Activated naive CD4-positive, alpha-beta T cell treated with anti-CD3 and anti-CD28 coated beads, Interleukin-2, amount 50 U/mL, for 24 hours (primary cell): Measurements from ENCODE around the gene EEIG2.
"Not testable (repeated sequence)": the region's sequence is repeated elsewhere in the genome, so short reads cannot be mapped to it uniquely, and the experiment has no call there.

Experiments used
- H3K27ac Mint-ChIP-seq: one replicate; pipeline ENCODE4 v1.8.0; 2021; ENCODE audit warnings: mild to moderate bottlenecking, mixed read lengths
- H3K27me3 Mint-ChIP-seq: one replicate; pipeline ENCODE4 v1.8.0; 2021; ENCODE audit warnings: mixed read lengths
- H3K36me3 Mint-ChIP-seq: one replicate; pipeline ENCODE4 v1.8.0; 2021; ENCODE audit warnings: mixed read lengths
- H3K4me1 Mint-ChIP-seq: one replicate; pipeline ENCODE4 v1.8.0; 2021; ENCODE audit warnings: mixed read lengths
- H3K4me3 Mint-ChIP-seq: one replicate; pipeline ENCODE4 v1.8.0; 2021; ENCODE audit warnings: mild to moderate bottlenecking, mixed read lengths
- H3K9me3 Mint-ChIP-seq: one replicate; pipeline ENCODE4 v1.8.0; 2021; ENCODE audit warnings: mixed read lengths

EEIG2 gene

DNA sequence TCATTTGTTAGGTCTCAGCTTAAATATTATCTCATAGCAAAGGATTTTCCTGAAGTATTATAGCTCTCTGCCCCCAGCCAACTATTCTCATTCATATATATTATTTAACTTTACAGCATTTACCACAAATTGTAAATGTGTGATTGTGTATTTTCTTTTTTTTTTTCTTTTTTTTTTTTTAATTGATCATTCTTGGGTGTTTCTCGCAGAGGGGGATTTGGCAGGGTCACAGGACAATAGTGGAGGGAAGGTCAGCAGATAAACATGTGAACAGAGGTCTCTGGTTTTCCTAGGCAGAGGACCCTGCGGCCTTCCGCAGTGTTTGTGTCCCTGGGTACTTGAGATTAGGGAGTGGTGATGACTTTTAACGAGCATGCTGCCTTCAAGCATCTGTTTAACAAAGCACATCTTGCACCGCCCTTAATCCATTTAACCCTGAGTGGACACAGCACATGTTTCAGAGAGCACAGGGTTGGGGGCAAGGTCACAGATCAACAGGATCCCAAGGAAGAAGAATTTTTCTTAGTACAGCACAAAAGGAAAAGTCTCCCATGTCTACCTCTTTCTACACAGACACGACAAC is 24.5 kb upstream of the EEIG2 start:
- not testable (repeated sequence) for H3K36me3 Mint-ChIP-seq, H3K27me3 Mint-ChIP-seq, H3K27ac Mint-ChIP-seq, H3K4me1 Mint-ChIP-seq, H3K4me3 Mint-ChIP-seq, H3K9me3 Mint-ChIP-seq

DNA sequence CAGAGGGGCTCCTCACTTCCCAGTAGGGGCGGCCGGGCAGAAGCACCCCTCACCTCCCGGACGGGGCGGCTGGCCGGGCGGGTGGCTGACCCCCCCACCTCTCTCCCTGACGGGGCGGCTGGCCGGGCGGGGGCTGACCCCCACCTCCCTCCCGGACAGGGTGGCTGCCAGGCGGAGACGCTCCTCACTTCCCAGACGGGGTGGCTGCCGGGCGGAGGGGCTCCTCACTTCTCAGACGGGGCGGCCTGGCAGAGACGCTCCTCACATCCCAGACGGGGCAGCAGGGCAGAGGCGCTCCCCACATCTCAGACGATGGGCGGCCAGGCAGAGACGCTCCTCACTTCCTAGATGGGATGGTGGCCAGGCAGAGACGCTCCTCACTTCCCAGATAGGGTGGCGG is 23.9 kb upstream of the EEIG2 start:
- H3K4me1 Mint-ChIP-seq, H3K27me3 Mint-ChIP-seq, H3K27ac Mint-ChIP-seq, H3K36me3 Mint-ChIP-seq, H3K4me3 Mint-ChIP-seq, H3K9me3 Mint-ChIP-seq: not testable (repeated sequence)

DNA sequence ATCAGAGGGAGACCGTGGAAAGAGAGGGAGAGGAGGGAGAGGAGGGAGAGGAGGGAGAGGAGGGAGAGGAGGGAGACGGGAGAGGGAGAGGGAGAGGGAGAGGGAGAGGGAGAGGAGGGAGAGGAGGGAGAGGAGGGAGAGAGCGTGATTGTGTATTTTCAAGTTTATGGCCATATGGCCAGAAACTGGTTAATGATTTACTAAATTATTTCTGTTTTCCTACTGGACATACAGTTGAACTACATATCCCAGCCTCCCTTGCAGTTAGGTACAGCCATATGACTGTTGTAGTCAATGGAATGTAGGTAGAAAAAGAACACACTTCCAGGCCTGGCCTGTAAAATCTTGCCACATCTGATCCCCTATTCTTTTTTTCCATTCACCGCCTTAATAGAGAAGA is 23.1 kb upstream of the EEIG2 start:
- H3K9me3 Mint-ChIP-seq, H3K27me3 Mint-ChIP-seq, H3K27ac Mint-ChIP-seq, H3K4me1 Mint-ChIP-seq, H3K4me3 Mint-ChIP-seq, H3K36me3 Mint-ChIP-seq: not testable (repeated sequence)

DNA sequence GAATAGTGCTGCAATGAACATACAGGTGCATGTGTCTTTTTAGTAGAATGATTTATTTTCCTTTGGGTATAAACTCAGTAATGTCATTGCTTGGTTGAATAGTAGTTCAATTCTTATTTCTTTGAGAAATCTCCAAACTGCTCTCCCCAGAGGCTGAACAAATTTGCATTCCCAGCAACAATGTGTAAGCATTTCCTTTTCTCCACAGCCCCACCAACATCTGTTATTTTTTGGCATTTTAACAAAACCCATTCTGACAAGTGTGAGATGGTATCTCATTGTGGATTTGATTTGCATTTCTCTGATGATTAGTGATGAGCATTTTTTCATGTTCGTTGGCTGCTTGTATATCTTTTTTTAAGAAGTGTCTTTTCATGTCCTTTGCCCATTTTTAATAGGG is 21.9 kb upstream of the EEIG2 start:
- H3K27me3 Mint-ChIP-seq = no peaks in the 10 kb centered on the region
- H3K36me3 Mint-ChIP-seq = peaks cover under 1% of the 10 kb centered on the region
- no peak overlapping the region for H3K4me3 Mint-ChIP-seq
- H3K4me1 Mint-ChIP-seq = no peaks in the 10 kb centered on the region
- H3K27ac Mint-ChIP-seq = no peak overlapping the region
- no peaks in the 10 kb centered on the region for H3K9me3 Mint-ChIP-seq

DNA sequence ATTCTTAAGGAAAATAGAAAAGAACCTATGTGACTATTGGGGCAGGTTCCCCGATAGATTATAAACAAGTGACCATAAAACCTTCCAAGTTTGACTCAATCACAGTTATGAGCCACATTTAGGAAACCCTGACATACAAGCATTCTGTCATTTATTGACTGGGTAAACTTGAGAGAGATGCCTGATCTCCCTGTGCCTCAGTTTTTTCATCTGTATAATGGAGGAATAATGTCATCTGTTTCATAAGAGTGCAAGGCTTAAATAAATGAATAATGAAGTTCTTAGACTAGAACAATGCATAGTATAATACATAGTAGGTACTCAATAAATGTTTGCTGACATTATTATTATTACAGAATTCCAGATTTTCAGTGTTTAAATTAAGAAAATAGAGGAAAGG is 18.9 kb upstream of the EEIG2 start:
- no peak overlapping the region for H3K4me3 Mint-ChIP-seq
- H3K9me3 Mint-ChIP-seq = no peaks in the 10 kb centered on the region
- H3K27ac Mint-ChIP-seq = no peak overlapping the region
- H3K4me1 Mint-ChIP-seq = no peaks in the 10 kb centered on the region
- H3K36me3 Mint-ChIP-seq = peaks cover 2% of the 10 kb centered on the region
- H3K27me3 Mint-ChIP-seq = peaks cover 3% of the 10 kb centered on the region

DNA sequence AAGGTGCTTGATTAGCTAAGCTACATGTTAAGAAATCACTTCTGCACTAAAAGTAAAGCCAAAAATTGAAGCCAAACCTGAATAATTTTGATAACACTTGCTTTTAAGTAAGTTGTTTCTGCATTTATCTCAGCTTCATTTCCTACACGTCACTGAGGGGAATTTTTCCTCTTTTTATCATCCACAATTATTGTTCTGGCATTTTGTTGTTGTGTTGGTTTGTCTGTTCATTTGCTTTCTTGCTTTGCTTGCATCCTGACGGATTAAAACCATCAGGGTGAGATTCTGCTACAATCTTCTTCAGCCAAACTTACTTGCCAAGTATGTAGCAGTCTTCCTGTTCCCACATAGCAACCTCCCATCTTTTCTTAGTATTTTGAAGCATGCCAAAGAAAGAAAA is 18.0 kb upstream of the EEIG2 start:
- Mint-ChIP-seq H3K4me1 (no peaks in the 10 kb centered on the region), H3K27me3 (peaks cover 3% of the 10 kb centered on the region), H3K4me3 (no peak overlapping the region), H3K36me3 (peaks cover 2% of the 10 kb centered on the region), H3K9me3 (no peaks in the 10 kb centered on the region), H3K27ac (no peak overlapping the region)

DNA sequence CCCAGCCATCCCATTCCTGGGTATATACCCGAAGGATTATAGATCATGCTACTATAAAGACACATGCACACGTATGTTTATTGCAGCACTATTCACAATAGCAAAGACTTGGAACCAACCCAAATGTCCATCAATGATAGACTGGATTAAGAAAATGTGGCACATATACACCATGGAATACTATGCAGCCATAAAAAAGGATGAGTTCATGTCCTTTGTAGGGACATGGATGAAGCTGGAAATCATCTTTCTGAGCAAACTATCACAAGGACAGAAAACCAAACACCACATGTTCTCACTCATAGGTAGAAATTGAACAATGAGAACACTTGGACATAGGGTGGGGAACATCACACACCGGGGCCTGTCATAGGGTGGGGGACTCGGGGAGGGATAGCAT is 12.4 kb upstream of the EEIG2 start:
- not testable (repeated sequence) for H3K9me3 Mint-ChIP-seq, H3K27me3 Mint-ChIP-seq

DNA sequence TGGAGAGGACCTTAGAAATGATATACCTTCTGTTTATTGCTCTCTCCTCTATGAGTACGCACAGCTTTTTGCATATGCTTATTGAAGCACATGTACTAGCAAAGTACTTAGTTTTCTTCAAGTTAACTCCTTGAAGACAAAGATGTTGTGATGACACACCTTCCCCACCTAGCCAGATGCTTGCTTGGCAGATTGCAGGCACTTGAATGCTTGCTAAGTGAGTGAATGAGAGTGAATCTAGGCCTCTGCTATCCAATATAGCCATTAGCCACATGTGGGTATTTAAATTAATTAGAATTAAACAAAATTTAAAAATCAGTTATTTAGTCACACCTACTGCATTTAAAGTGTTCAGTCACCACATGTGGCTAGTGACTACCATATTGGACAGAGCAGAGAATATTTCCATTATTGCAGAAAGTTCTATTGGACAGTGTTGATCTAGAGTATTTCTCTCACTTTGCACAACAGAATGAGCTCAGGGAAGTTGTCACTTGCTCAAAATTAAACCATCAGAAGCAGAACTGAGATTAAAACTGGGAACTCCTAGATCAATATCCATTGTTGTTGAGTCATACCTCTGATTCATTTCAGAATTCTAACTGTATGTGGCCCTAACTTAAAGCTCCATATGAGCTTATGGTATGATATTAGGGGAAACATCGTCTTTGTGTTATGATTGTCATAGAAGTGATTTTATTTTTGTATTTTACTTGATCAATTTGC is 8.6 kb upstream of the EEIG2 start:
- H3K9me3 Mint-ChIP-seq = no peaks in the 10 kb centered on the region
- no peaks in the 10 kb centered on the region for H3K4me1 Mint-ChIP-seq
- no peak overlapping the region for H3K4me3 Mint-ChIP-seq
- no peak overlapping the region for H3K27ac Mint-ChIP-seq
- H3K36me3 Mint-ChIP-seq = no peaks in the 10 kb centered on the region
- no peaks in the 10 kb centered on the region for H3K27me3 Mint-ChIP-seq

More for the DNA sequence above, 12.4 kb upstream of the EEIG2 start:
- H3K4me1 Mint-ChIP-seq, H3K36me3 Mint-ChIP-seq, H3K4me3 Mint-ChIP-seq, H3K27ac Mint-ChIP-seq: not testable (repeated sequence)

DNA sequence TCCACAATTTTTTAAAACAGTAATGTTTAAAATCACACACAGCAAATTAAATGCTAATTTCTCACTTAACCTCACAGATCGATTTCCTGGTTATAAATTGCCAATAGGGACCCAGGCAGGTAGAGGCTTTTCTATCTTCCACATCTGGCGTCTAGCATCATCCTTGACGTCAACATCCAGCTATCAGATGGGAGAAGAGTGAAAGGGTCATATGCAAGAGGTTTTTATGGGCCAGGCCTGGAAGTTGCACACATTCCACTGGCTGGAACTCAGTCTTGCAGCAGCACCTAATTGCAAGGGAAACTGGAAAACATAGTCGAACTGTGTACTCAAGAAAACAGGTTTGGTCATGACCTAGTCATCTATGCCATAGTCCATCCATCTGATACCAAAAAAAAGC is 6.0 kb upstream of the EEIG2 start:
- H3K4me1 Mint-ChIP-seq = peaks cover 2% of the 10 kb centered on the region

DNA sequence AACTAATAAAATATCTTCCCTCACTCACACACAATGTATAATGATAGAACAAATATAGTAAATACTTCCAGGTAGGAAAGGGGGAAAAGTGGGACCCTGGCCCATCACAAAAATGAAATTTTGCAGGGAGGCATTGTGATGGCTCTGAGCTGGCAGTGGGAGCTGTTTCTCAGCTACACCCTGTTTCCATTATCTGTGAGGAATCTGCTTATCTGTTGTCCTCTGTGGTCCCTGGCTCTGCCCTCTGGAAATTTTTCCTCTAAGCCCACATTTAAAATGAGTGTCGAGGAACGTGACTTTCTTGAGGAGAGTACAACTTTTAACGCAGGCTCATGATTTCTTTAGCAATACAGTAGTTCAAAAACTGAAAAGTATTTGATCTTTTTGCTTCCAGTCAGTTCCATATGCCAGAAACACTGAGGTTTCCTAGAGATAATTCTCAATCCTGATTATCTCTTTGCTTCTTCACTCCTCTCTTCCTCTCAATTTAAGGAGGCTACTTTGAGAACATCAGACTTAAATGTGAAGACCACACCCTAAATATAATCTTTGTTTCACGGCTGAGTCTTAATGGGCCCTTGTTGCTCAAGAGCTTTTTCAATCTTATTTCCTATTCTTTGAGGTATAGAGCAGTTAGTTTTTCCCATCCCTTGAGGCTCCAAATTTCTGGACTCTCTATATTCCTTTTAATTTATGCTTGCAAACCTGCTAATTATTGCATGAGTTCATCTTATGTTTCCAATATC is 5.0 kb upstream of the EEIG2 start:
- Mint-ChIP-seq H3K9me3 (no peaks in the 10 kb centered on the region), H3K4me1 (peaks cover 10% of the 10 kb centered on the region), H3K27ac (no peak overlapping the region), H3K27me3 (no peaks in the 10 kb centered on the region), H3K4me3 (no peak overlapping the region), H3K36me3 (no peaks in the 10 kb centered on the region)

More for the DNA sequence above, 6.0 kb upstream of the EEIG2 start:
- Mint-ChIP-seq H3K27ac (no peak overlapping the region), H3K9me3 (no peaks in the 10 kb centered on the region), H3K36me3 (no peaks in the 10 kb centered on the region), H3K4me3 (no peak overlapping the region), H3K27me3 (no peaks in the 10 kb centered on the region)

DNA sequence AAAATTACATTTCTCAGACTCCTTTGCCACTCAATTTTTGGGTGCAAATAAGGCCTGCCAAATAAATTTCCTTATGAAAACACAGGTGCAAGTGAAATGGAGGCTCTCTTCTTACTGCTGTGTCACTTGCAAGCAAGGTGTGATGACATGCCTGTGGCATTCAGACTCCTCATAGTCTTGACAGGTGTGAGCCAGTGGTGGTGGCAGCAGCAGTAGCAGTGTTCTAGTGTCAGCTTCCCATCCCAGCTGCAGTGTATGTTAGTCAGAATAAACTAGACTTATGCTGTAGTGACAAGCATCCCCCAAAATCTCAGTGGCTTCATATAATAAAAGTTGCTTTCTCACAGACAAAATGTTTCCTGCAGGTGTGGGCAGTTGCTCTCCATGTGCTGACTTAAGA is 3.8 kb upstream of the EEIG2 start:
- Mint-ChIP-seq H3K4me1 (peaks cover 16% of the 10 kb centered on the region), H3K27me3 (no peaks in the 10 kb centered on the region), H3K36me3 (no peaks in the 10 kb centered on the region), H3K9me3 (no peaks in the 10 kb centered on the region), H3K27ac (no peak overlapping the region), H3K4me3 (no peak overlapping the region)

DNA sequence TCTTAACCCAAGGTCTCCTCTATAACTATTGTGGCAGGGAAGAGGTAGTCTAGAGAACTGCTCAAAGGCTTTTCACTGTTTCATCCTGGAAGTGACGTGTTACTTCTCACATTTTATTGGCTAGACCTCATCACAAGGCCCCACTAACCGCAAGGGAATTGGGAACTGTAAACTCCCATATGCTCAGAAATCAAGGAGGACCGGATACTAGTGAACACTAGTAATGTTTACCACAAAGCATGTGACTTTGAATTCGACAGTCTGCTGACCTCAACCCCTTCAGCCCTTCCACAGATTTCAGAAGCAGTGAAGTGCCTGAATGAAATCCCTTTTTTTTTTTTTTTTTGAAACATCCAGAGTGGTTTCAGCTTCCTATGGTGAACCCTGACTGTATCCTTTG is 3.4 kb upstream of the EEIG2 start:
- no peaks in the 10 kb centered on the region for H3K9me3 Mint-ChIP-seq
- H3K27ac Mint-ChIP-seq = no peak overlapping the region
- H3K27me3 Mint-ChIP-seq = no peaks in the 10 kb centered on the region
- peaks cover 18% of the 10 kb centered on the region for H3K4me1 Mint-ChIP-seq
- no peak overlapping the region for H3K4me3 Mint-ChIP-seq
- H3K36me3 Mint-ChIP-seq = no peaks in the 10 kb centered on the region

DNA sequence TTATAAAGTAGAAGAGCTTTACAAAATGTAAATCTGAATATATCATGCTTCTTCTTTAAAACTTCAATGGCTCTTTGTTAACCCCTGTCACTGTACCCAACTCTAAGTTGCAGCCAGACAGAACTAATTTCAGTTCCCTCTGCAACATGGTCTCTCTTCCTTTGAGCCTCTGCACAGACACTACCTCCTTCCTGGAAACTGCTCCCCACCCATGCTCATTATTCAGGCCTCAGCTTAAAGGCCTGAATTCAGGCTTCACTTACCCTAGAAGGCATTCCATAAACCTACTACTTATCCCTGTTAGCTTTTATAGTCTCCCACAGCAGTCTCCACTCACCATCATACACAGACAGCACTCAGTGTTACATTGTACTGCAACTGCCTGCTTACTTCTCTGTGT is 2.6 kb upstream of the EEIG2 start:
- Mint-ChIP-seq H3K4me3 (no peak overlapping the region), H3K36me3 (no peaks in the 10 kb centered on the region), H3K27ac (no peak overlapping the region), H3K4me1 (peaks cover 25% of the 10 kb centered on the region), H3K27me3 (no peaks in the 10 kb centered on the region), H3K9me3 (no peaks in the 10 kb centered on the region)

DNA sequence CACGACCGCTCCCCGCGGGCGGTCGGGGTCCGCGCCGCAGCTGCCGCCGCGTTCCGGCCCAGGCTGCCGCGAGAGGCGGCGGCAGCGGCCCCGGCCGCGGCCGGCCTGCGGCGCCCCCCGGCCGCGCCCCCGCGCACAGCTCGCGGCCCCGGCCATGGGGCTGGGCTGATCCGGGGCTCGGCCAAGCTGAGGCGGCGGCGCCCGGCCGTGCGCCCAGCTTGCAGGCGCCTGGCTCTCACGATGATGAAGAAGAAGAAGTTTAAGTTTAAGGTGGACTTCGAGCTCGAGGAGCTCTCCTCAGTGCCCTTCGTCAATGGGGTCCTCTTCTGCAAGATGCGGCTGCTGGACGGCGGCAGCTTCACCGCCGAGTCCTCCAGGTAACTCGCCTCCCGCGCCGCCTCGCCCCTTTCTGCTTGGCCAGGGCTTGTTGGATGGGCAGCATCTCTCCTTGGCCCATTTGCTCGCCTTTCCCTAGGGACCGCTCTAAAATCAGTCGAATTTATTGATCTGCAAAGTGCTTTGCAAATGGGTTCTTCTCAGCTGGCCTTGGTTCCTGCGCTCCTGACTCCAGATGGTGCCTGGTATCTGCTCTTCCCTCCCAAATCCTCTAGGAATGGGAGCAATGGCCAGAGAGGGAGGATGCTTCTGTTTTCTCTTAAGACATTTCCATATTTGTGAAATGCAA is 431 bp downstream of the EEIG2 start:
- H3K27ac Mint-ChIP-seq = no peak overlapping the region
- H3K4me3 Mint-ChIP-seq = peak overlapping the region; percentile 89
- H3K9me3 Mint-ChIP-seq = no peaks in the 10 kb centered on the region
- H3K4me1 Mint-ChIP-seq = peaks cover 38% of the 10 kb centered on the region
- H3K36me3 Mint-ChIP-seq = no peaks in the 10 kb centered on the region
- H3K27me3 Mint-ChIP-seq = no peaks in the 10 kb centered on the region

DNA sequence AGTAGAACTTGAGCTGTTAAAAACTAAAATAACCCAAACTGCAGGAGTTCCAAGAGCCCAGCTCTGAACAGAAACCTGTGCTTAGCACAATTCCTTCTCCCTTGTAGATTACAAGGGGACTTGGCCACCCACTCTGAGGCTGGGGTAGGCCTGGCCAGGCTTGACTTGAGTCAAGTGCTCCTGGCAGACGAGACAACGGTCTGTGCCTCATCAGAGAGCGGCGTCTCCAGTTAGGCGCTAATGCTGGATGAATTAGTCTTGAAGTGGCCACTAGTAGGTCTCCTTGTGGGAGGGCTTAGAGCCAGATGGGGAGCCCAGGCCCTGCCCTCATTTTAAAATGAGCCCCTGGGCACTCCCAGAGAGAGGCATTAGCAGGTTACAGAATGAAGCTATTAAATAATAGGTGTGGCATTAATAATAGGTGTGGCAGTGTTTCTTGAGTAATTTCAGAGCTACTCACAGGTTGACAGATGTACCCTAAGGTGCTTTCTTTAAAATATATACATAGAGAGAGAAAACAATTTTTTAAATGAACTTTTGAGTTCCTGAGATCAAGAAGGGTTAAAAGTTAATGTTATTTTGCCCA is 1.1 kb downstream of the EEIG2 start:
- Mint-ChIP-seq H3K36me3 (no peaks in the 10 kb centered on the region), H3K27me3 (no peaks in the 10 kb centered on the region), H3K27ac (no peak overlapping the region), H3K4me3 (peak overlapping the region; percentile 89), H3K9me3 (no peaks in the 10 kb centered on the region), H3K4me1 (peaks cover 38% of the 10 kb centered on the region)
